Right atrium auricular region (tissue), 2 donors: ENCODE measurements around the gene ZDHHC20. TPM values are rescaled to one million over a fixed set of nuclear protein-coding genes. Genes with fewer than 3 reads are reported as not detected.

Source experiments
- DNase-seq: peaks from one replicate; pipeline ENCODE4 v3.0.0-alpha.2; 2019; ENCODE audit warnings: low spot score
- H3K27ac ChIP-seq, 2 donors: fragments of 200-600 bp; sonication (generic); 1 replicate in 1 of 2; 2 replicates in 1 of 2; pipeline ENCODE4 v1.5.1; 2016 to 2019
- H3K27me3 ChIP-seq, 2 donors: fragments of 200-600 bp; sonication (generic); one replicate each; pipeline versions ENCODE4 v1.5.1 to v1.6.0; 2017 to 2019
- H3K36me3 ChIP-seq: fragments of 200-600 bp; sonication (generic); one replicate; pipeline ENCODE4 v1.5.1; 2016
- H3K4me1 ChIP-seq, 2 donors: fragments of 200-600 bp; sonication (generic); one replicate each; pipeline versions ENCODE4 v1.5.1 to v1.6.0; 2017 to 2019
- H3K4me3 ChIP-seq, 2 donors: fragments of 200-600 bp; sonication (generic); 1 replicate in 1 of 2; 2 replicates in 1 of 2; pipeline ENCODE4 v1.5.1; 2017 to 2019; ENCODE audit warnings: mild to moderate bottlenecking in 1 of 2, moderate library complexity in 1 of 2
- H3K9me3 ChIP-seq, 2 donors: fragments of 200-600 bp; sonication (generic); one replicate each; pipeline ENCODE4 v1.5.1; 2019
- total RNA-seq, 2 donors: library from RNA; depleted of rRNA; stranded (reverse); fragments of >200 nt; gene quantifications; one replicate each; pipeline ENCODE4 v1.1.0, GENCODE V29; 2016
- TF ChIP-seq, protein P1 (sequence below), 2 donors: fragments of 200-600 bp; sonication (generic); IDR thresholded peaks; one replicate each; pipeline ENCODE4 v1.5.1; 2019; ENCODE audit warnings: antibody characterized with exemption in 2 of 2

The ZDHHC20 gene
- total RNA-seq, 2 donors from 2014 or later = 19.7 to 26.5 TPM

DNA sequence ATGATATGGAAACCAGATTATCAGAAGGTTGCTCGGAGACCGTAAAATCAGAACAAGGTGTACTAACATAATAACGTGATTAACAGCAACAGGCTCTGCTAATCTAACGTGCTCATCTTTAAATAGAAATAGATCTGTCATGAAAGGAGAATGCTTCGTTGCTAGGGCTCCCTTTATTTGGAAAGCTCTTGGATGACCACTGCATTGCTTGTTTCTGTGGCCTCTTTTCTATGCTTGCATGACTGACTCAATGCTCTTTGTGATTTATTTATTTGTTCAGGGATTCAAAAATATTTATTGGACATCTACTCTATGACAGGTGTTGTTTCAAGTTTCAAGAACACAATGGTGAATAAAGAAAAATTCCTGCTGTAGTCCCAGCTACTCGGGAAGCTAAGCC lies 22.3 kb upstream of the ZDHHC20 start:
- Histone ChIP-seq H3K27ac (peak overlapping the region; percentile 13 to 64), H3K4me1 (peaks cover 0 to 7% of the 10 kb centered on the region in 2 donors), H3K36me3 (no peaks in the 10 kb centered on the region), H3K4me3 (no peak overlapping the region), H3K9me3 (peaks cover 0 to 6% of the 10 kb centered on the region in 2 donors), H3K27me3 (no peaks in the 10 kb centered on the region)
- TF ChIP-seq, protein P1, sequence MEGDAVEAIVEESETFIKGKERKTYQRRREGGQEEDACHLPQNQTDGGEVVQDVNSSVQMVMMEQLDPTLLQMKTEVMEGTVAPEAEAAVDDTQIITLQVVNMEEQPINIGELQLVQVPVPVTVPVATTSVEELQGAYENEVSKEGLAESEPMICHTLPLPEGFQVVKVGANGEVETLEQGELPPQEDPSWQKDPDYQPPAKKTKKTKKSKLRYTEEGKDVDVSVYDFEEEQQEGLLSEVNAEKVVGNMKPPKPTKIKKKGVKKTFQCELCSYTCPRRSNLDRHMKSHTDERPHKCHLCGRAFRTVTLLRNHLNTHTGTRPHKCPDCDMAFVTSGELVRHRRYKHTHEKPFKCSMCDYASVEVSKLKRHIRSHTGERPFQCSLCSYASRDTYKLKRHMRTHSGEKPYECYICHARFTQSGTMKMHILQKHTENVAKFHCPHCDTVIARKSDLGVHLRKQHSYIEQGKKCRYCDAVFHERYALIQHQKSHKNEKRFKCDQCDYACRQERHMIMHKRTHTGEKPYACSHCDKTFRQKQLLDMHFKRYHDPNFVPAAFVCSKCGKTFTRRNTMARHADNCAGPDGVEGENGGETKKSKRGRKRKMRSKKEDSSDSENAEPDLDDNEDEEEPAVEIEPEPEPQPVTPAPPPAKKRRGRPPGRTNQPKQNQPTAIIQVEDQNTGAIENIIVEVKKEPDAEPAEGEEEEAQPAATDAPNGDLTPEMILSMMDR (IDR thresholded peaks at IDR 0.05) = no peak
- DNase-seq = no peak

GRCh38 chr13:21478881-21479808 lies 20.0 kb upstream of the ZDHHC20 start:
- Histone ChIP-seq H3K4me3 (no peak overlapping the region), H3K36me3 (no peaks in the 10 kb centered on the region), H3K4me1 (peaks cover 0 to 7% of the 10 kb centered on the region in 2 donors), H3K27me3 (no peaks in the 10 kb centered on the region), H3K9me3 (no peaks in the 10 kb centered on the region), H3K27ac (peak overlapping the region in 1 of 2 donors; percentile 7)
- TF ChIP-seq, protein P1 (IDR thresholded peaks at IDR 0.05) = peak; percentile 24 to 73
- DNase-seq = no peak

DNA sequence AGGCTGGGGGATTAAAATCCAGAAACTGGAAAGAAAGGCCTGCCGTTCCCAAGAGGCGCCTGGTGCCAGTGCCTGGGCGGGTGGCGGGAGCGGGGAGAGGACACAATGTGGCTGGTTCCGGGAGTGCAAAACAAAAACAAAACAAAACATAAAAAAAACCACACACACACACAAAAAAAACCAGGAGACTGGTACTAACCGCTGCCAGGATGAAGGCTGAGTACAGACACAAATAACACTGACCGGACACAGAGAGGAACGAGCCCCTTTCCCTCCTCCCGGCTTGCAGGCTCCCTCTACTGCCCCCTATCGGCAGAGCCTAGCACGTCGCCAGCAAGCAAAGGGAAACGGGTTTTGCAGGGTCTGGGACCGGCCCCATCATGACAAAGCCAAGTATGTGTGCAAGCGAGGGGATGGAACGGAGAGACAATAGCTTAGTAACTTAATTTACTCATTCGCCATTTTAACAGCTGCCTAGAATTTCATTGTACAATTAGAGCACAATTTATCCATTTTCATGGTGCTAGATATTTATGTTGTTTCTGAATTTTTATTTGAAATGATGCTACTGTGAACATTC lies 17.9 kb upstream of the ZDHHC20 start:
- Histone ChIP-seq H3K4me3 (peak overlapping the region; percentile 20 to 47), H3K9me3 (no peaks in the 10 kb centered on the region), H3K27ac (peak overlapping the region in 1 of 2 donors; percentile 32), H3K36me3 (no peaks in the 10 kb centered on the region), H3K27me3 (no peaks in the 10 kb centered on the region), H3K4me1 (peaks cover 0 to 7% of the 10 kb centered on the region in 2 donors)
- DNase-seq = peak; percentile 85
- TF ChIP-seq, protein P1 (IDR thresholded peaks at IDR 0.05) = peak; percentile 95 to 98

GRCh38 chr13:21475115-21475514 lies 16.0 kb upstream of the ZDHHC20 start:
- H3K27me3 ChIP-seq = no peaks in the 10 kb centered on the region
- TF ChIP-seq, protein P1 (IDR thresholded peaks at IDR 0.05) = no peak
- H3K27ac ChIP-seq = no peak overlapping the region
- peaks cover 0 to 7% of the 10 kb centered on the region in 2 donors for H3K4me1 ChIP-seq
- H3K4me3 ChIP-seq = no peak overlapping the region
- no peaks in the 10 kb centered on the region for H3K36me3 ChIP-seq
- peaks cover 0 to 11% of the 10 kb centered on the region in 2 donors for H3K9me3 ChIP-seq
- no peak for DNase-seq

DNA sequence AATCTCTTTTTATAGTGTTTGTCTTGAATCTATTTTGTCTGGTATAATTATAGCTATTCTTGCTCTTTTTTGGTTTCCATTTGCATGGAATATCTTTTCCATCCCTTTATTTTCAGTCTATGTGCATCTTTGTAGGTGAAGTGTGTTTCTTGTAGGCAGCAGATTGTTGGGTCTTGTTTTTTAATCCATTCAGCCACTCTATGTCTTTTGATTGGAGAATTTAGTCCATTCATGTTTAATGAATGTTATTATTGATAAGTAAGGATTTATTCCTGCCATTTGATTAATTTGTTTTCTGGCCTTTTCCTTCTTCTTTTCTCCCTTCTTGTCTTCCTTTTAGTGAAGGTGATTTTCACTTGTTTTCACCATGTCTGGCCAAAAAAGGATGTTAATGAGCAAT lies 11.7 kb upstream of the ZDHHC20 start:
- no peaks in the 10 kb centered on the region for H3K4me1 ChIP-seq
- TF ChIP-seq, protein P1 (IDR thresholded peaks at IDR 0.05) = no peak
- H3K36me3 ChIP-seq = no peaks in the 10 kb centered on the region
- H3K9me3 ChIP-seq = peaks cover 0 to 11% of the 10 kb centered on the region in 2 donors
- no peak overlapping the region for H3K27ac ChIP-seq
- H3K4me3 ChIP-seq = no peak overlapping the region
- no peaks in the 10 kb centered on the region for H3K27me3 ChIP-seq
- no peak for DNase-seq
